Middle frontal gyrus (tissue), 1 donor: Measurements from ENCODE around the gene DMXL1.
"Not testable (repeated sequence)": the region's sequence is repeated elsewhere in the genome, so short reads cannot be mapped to it uniquely, and the experiment has no call there.

Experiments used
- DNase-seq: peaks from one replicate; pipeline ENCODE4 v3.0.0-alpha.2; 2015; ENCODE audit warnings: low spot score; ENCODE audit errors: extremely low spot score

Gene DMXL1

GRCh38 chr5:119212026-119212425, 141.1 kb downstream of the DMXL1 start:
- no peak for DNase-seq

- no peak for DNase-seq
Observed at GRCh38 chr5:119212676-119213075, 141.8 kb downstream of the DMXL1 start.

GRCh38 chr5:119217183-119217582, 146.3 kb downstream of the DMXL1 start:
- no peak for DNase-seq

GRCh38 chr5:119218830-119219782, 148.2 kb downstream of the DMXL1 start:
- no peak for DNase-seq

GRCh38 chr5:119220576-119221197, 149.8 kb downstream of the DMXL1 start:
- no peak for DNase-seq

- DNase-seq = no peak
Observed at GRCh38 chr5:119221330-119221729, 150.4 kb downstream of the DMXL1 start.

GRCh38 chr5:119229950-119230349, 159.1 kb downstream of the DMXL1 start:
- DNase-seq = no peak

- no peak for DNase-seq
Observed at GRCh38 chr5:119238265-119239118, 167.6 kb downstream of the DMXL1 start.

- no peak for DNase-seq
Observed at GRCh38 chr5:119239119-119239417, 168.2 kb downstream of the DMXL1 start.

- DNase-seq = not testable (repeated sequence)
Observed at GRCh38 chr5:119239826-119240225, 168.9 kb downstream of the DMXL1 start.

GRCh38 chr5:119243888-119244287, 173.0 kb downstream of the DMXL1 start:
- no peak for DNase-seq

- DNase-seq = no peak
Observed at GRCh38 chr5:119250946-119251901, 180.3 kb downstream of the DMXL1 start.

- no peak for DNase-seq
Observed at GRCh38 chr5:119255571-119256356, 184.9 kb downstream of the DMXL1 start.

GRCh38 chr5:119257613-119258012, 186.7 kb downstream of the DMXL1 start:
- no peak for DNase-seq

- DNase-seq = no peak
Observed at GRCh38 chr5:119263639-119264038, 192.8 kb downstream of the DMXL1 start.

GRCh38 chr5:119264186-119264585, 193.3 kb downstream of the DMXL1 start:
- DNase-seq = no peak

GRCh38 chr5:119267958-119268386, 197.1 kb downstream of the DMXL1 start:
- DNase-seq = peak; percentile 83

- peak; percentile 59 for DNase-seq
Observed at GRCh38 chr5:119268387-119269060, 197.6 kb downstream of the DMXL1 start.
